Kidney (tissue), 14 donors: ENCODE measurements around the gene PRKAR2A. TPM values are rescaled to one million over a fixed set of nuclear protein-coding genes. Genes with fewer than 3 reads are reported as not detected.
A peak's percentile ranks its signal among the peaks of the same experiment; 100 is the strongest.
"Not testable (repeated sequence)": the region's sequence is repeated elsewhere in the genome, so short reads cannot be mapped to it uniquely, and the experiment has no call there.

ENCODE experiments used
- DNase-seq, 5 donors: peaks; one replicate each; pipeline ENCODE4 v3.0.0-alpha.2; 2013 to 2020
- FAIRE-seq: peaks from 2 replicates; lab custom pipeline; 2012; peaks lifted over from hg19 to GRCh38; lab: Jason Lieb, UNC
- H3K27ac ChIP-seq, 2 donors: one replicate each; pipeline ENCODE4 v1.7.0; 2013; ENCODE audit warnings: low read depth in 2 of 2, low read length in 2 of 2, inconsistent platforms in 1 of 2
- H3K27me3 ChIP-seq: one replicate; pipeline ENCODE4 v1.7.1; 2013; ENCODE audit warnings: low read length, inconsistent platforms; ENCODE audit not compliant: control insufficient read depth, insufficient read depth
- H3K36me3 ChIP-seq, 3 donors: one replicate each; pipeline versions ENCODE4 v1.7.0 to v1.7.1; 2013; ENCODE audit warnings: low read length in 3 of 3, control low read depth in 1 of 3, inconsistent platforms in 1 of 3; ENCODE audit not compliant: insufficient read depth in 3 of 3, control insufficient read depth in 2 of 3
- H3K4me1 ChIP-seq, 3 donors: one replicate each; pipeline versions ENCODE4 v1.7.0 to v1.7.1; 2013; ENCODE audit warnings: low read length in 3 of 3, inconsistent platforms in 1 of 3, low read depth in 1 of 3; ENCODE audit not compliant: control insufficient read depth in 2 of 3, insufficient read depth in 2 of 3
- H3K4me3 ChIP-seq, 3 donors: one replicate each; pipeline versions ENCODE4 v1.7.0 to v1.8.1; 2013; ENCODE audit warnings: low read length in 3 of 3, control low read depth in 1 of 3, inconsistent platforms in 1 of 3
- H3K9ac ChIP-seq, 3 donors: one replicate each; pipeline versions ENCODE4 v1.7.0 to v1.7.1; 2013; ENCODE audit warnings: low read length in 3 of 3, control low read depth in 1 of 3, inconsistent platforms in 1 of 3
- H3K9me3 ChIP-seq, 3 donors: one replicate each; pipeline versions ENCODE4 v1.7.0 to v1.7.1; 2013; ENCODE audit warnings: low read length in 3 of 3, control low read depth in 1 of 3, inconsistent platforms in 1 of 3; ENCODE audit not compliant: control insufficient read depth in 2 of 3, insufficient read depth in 1 of 3
- intact Hi-C: fragments of 100-400 bp; cut with DNase I; formaldehyde crosslinking; loops from one replicate; pipeline ENCODE4 v1.11.1; 2022
- polyA plus RNA-seq: library from polyadenylated mRNA; stranded (reverse); fragments of 350-450 nt; fragmentation: Illumina TruSeq; extraction: RNeasy Lipid Tissue Mini Kit (QIAGEN cat#74804); gene quantifications from one replicate; pipeline ENCODE4 v1.2.3, GENCODE V29; 2014; ENCODE audit warnings: low read depth, low replicate concordance; ENCODE audit not compliant: insufficient read depth
- total RNA-seq: library from RNA; stranded (reverse); fragmentation: NEBNext Ultra II Directional; extraction: Animal tissue kit (Norgen Biotek cat#: 25700); gene quantifications from one replicate; pipeline ENCODE4 v1.2.1, GENCODE V29; 2021
- TF ChIP-seq, protein P1 (sequence below): IDR thresholded peaks from 3 replicates; pipeline ENCODE4 v1.5.1; 2012; ENCODE audit warnings: mild to moderate bottlenecking, moderate library complexity, borderline replicate concordance; ENCODE audit not compliant: insufficient read depth; ENCODE audit errors: extremely low read depth
- donor health status: control.
- donor health status: control.
- donor health status: control.
- donor health status: control.
- donor health status: control.
- donor health status: DM: yes; HTN: yes; CAD: no.
- donor health status: Normal renal cell carcinoma (clear cell type).

The PRKAR2A gene
- total and polyA plus RNA-seq, 2 donors from 2014 or later, result 10.4 to 49.9 TPM

DNA sequence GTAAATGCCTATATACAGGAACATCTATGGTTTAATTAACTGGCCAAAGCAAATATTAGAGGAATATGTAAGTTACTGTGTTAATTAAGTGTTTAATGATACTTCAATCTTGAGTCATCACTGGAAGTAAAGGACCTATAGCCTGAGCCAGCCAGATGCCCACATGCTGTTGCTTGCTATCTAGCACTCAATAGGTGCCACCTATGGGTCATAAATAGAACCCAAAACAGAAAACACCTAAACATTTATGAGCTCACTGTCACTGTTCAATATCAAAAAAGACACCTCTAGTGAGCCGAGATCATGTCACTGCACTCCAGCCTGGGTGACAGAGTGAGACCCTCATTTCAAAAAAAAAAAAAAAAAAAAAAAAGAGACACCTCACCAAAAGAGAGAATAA lies 82.3 kb downstream of the PRKAR2A start:
- no peak overlapping the region for H3K27ac ChIP-seq
- FAIRE-seq (no peak), DNase-seq (no peak)
- H3K4me1 ChIP-seq, result no peaks in the 10 kb centered on the region
- no peak overlapping the region for H3K4me3 ChIP-seq
- intact Hi-C loops, result no loop called here
- H3K27me3 ChIP-seq, result no peaks in the 10 kb centered on the region
- TF ChIP-seq, protein P1, sequence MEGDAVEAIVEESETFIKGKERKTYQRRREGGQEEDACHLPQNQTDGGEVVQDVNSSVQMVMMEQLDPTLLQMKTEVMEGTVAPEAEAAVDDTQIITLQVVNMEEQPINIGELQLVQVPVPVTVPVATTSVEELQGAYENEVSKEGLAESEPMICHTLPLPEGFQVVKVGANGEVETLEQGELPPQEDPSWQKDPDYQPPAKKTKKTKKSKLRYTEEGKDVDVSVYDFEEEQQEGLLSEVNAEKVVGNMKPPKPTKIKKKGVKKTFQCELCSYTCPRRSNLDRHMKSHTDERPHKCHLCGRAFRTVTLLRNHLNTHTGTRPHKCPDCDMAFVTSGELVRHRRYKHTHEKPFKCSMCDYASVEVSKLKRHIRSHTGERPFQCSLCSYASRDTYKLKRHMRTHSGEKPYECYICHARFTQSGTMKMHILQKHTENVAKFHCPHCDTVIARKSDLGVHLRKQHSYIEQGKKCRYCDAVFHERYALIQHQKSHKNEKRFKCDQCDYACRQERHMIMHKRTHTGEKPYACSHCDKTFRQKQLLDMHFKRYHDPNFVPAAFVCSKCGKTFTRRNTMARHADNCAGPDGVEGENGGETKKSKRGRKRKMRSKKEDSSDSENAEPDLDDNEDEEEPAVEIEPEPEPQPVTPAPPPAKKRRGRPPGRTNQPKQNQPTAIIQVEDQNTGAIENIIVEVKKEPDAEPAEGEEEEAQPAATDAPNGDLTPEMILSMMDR, result peak; percentile 16
- H3K9ac ChIP-seq, result no peak overlapping the region
- peaks cover 0 to 6% (median 2%) of the 10 kb centered on the region in 3 donors for H3K36me3 ChIP-seq
- H3K9me3 ChIP-seq, result no peaks in the 10 kb centered on the region

DNA sequence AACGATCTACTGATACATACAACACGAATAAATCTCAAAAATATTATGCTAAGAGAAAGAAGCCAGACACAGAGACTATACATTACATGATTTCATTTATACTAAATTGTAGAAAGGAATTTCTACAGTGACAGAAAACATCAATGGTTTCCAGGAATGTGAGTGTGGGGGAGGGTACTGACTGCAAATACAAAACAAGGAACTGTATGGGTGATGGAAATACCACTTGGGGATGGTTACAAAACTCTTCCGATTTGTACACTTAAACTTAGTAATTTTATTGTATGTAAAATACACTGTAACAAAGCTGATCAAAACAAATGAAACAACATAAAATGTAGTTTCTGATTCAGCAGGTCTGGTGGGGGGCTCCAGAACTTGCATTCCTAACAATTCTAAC lies 84.9 kb downstream of the PRKAR2A start:
- Histone ChIP-seq H3K4me3 (no peak overlapping the region), H3K27me3 (no peaks in the 10 kb centered on the region), H3K36me3 (peaks cover 0 to 6% (median 2%) of the 10 kb centered on the region in 3 donors), H3K9me3 (no peaks in the 10 kb centered on the region), H3K27ac (no peak overlapping the region), H3K9ac (no peak overlapping the region), H3K4me1 (no peaks in the 10 kb centered on the region)
- TF ChIP-seq, protein P1, result no peak
- peak in 2 of 5 donors; percentile 19 to 50 for DNase-seq
- intact Hi-C loops, result no loop called here
- FAIRE-seq, result no peak

DNA sequence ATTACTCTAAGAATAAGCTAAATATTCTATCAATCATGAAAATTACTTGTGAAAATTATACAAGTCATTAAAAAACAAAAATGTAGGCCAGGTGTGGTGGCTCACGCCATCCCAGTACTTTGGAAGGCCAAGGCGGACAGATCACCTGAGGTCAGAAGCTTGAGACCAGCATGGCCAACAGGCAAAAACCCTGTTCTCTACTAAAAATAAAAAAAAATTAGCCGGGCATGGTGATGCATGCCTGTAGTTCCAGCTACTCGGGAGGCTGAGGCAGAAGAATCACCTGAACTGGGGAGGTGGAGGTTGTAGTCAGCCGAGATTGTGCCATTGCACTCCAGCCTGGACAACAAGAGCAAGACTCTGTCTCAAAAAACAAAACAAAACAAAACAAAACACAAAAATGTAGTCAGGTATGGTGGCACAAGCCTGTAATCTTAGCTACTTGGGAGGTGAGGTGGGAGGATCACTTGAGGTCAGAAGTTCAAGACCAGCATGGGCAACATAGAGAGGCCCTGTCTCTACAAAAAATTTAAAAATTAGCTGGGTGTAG lies 87.6 kb downstream of the PRKAR2A start:
- H3K4me1 ChIP-seq, H3K9ac ChIP-seq, H3K27me3 ChIP-seq, FAIRE-seq, H3K27ac ChIP-seq, H3K36me3 ChIP-seq, H3K9me3 ChIP-seq, intact Hi-C loops, H3K4me3 ChIP-seq, DNase-seq: not testable (repeated sequence)

DNA sequence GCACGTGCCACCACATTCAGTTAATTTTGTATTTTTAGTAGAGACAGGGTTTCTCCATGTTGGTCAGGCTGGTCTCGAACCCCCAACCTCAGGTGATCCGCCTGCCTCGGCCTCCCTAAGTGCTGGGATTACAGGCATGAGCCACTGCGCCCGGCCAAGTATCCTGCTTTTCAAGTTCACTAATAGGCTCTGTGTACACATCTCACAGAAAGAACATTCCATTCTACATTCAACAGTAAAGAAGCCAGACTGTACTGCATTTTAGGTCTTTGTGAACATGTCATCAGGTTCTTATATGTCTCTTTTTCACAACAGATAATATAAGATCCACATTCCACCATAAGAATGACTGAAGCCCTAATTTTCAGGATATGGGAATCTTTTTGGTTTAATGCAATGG lies 88.1 kb downstream of the PRKAR2A start:
- FAIRE-seq, H3K4me3 ChIP-seq, H3K9ac ChIP-seq, H3K27ac ChIP-seq, DNase-seq, H3K4me1 ChIP-seq, H3K27me3 ChIP-seq, intact Hi-C loops, H3K36me3 ChIP-seq, H3K9me3 ChIP-seq: not testable (repeated sequence)
